ENCODE measurements around the gene SLC7A10.
A peak's percentile ranks its signal among the peaks of the same experiment; 100 is the strongest.

The SLC7A10 gene

DNA sequence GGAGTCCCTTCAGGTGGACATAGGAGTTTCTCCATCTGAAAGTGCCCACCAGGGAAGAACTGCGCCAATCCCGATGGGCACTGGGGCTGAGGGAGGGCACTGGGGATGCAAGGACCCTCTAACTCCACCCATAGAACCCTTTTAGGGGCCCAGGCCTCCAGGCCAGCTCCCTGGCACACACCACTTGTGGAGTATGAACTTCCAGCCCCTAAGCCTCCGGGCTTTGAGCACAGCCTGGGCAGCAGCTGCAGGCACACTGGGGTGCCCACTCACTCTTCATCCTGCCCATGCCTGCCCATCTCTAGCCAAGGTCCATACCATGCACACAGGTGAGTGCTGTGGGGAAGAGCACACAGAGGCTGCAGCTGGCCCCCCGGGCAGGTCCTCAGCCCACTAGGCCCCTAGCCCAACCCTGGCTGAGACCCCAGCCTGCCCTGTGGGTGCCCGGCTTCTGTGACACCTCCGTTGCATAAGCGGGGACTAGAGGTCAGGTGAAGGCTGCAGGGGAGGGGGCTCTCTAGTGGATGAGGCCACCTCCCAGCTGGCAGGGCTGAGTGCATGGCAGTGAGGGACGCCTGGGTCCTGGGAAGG is 14.6 kb upstream of the SLC7A10 start:
- TF ChIP-seq, protein P1, sequence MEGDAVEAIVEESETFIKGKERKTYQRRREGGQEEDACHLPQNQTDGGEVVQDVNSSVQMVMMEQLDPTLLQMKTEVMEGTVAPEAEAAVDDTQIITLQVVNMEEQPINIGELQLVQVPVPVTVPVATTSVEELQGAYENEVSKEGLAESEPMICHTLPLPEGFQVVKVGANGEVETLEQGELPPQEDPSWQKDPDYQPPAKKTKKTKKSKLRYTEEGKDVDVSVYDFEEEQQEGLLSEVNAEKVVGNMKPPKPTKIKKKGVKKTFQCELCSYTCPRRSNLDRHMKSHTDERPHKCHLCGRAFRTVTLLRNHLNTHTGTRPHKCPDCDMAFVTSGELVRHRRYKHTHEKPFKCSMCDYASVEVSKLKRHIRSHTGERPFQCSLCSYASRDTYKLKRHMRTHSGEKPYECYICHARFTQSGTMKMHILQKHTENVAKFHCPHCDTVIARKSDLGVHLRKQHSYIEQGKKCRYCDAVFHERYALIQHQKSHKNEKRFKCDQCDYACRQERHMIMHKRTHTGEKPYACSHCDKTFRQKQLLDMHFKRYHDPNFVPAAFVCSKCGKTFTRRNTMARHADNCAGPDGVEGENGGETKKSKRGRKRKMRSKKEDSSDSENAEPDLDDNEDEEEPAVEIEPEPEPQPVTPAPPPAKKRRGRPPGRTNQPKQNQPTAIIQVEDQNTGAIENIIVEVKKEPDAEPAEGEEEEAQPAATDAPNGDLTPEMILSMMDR (IDR thresholded peaks at IDR 0.05; ENCODE audit: low read depth, low read length, missing control alignments): no peak
- in situ Hi-C loops (cut with HindIII; ENCODE audit: low sequenced_read_pairs): no loop called here
- no peak for DNase-seq (ENCODE audit: low read depth)
- no peak overlapping the region for H3K4me3 ChIP-seq (ENCODE audit: low read depth, low read length)

DNA sequence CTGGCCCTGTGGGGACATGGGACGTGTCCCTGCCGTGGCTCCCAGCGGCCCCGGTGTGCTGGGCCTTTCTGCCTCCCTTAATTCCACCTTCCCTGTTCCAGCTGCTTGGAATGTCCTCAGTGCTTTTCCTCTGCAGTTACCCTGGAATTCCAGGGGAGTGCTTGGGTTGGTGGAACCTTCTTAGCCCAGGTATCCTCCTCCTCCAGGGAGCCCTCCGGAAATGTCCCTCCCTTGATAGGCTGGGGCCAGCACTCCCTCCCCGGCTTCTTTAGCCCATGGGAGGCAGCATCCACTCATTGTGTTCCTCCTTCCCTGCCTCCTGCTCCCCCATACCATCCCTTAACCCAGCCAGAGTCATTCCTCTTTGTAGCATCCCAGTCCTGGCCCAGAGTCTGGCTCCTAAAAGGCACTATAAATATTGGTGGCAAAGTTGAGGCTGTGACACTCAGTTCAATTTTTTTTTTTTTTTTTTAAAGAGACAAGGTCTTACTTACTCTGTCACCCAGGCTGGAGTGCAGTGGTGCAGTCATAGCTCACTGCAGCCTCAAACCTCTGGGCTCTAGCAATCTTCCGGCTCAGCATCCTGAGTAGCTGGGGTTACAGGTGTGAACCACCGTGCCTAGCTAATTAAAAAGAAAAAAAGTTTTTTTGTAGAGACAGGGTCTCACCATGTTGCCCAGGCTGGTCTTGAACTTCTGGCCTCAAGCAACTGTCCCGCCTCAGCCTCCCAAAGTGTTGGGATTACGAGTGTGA is 13.7 kb upstream of the SLC7A10 start:
- no peak for DNase-seq (ENCODE audit: low read depth)
- no peak overlapping the region for H3K4me3 ChIP-seq (ENCODE audit: low read depth, low read length)
- TF ChIP-seq, protein P1 (IDR thresholded peaks at IDR 0.05; ENCODE audit: low read depth, low read length, missing control alignments): no peak
- in situ Hi-C loops (cut with HindIII; ENCODE audit: low sequenced_read_pairs): no loop called here

DNA sequence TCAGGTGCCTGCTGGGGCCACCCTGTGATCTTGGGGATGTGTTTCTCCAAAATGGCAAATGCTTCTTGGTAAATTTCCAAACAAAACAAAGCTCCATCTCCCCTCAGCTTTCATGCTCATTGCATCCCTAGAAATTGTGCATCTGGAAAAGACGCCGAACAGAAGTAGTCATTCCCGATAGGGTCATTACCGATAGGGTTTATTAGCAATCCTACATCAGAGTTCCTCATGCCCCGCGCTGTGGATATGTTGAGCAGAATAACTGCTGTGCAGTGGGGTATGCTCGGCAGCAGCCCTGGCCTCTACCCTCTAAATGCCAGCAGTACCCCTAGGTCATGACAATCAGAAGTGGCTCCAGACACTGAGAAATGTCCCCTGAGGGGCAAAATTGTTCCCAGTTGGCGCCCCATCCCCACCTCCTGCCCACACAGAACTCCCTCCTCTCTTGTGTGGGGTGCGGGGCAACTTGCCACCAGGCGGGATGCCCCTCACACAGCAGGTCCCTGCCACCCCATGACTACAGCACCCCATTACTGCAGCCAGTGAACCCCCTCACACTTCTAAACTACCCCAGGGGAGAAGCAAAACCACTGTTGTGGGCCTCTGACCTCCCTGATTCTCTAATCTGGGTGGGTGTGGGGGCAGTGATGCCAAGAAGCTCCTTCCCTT is 13.0 kb upstream of the SLC7A10 start:
- DNase-seq (ENCODE audit: low read depth): no peak
- TF ChIP-seq, protein P1 (IDR thresholded peaks at IDR 0.05; ENCODE audit: low read depth, low read length, missing control alignments): no peak
- no peak overlapping the region for H3K4me3 ChIP-seq (ENCODE audit: low read depth, low read length)
- in situ Hi-C loops (cut with HindIII; ENCODE audit: low sequenced_read_pairs): no loop called here

DNA sequence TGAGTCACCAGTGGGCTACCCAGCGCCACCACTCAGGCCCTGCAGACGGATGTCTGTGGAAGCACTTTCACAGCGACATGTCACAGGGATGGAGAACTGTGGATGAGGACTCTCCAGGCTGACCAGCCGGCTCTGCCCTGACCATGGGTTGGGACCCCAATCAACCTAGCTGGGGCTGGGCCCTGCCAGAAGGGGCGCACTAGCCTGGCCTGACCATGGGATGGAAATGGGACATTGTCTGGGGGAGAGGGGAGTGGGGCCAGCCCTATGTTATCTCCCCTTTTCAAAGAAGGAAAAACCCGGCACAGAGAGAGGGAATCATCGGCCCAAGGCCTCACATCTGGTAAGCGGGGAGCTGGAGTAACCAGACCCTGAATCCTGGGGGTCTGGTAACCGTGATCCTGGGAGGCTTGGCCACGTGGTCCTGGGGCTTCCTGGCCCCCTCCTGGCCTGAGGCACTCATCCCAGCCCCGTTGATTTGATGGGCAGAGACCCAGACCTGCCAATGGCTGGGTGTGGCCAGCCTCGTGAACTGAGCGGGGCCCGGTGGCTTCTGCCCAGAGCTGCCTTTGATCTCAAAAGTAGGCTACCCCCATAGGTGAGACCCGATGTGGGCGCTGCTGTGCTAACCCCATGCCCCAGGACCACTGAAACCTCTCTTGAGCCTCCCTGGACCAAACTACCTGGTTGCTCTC is 11.2 kb upstream of the SLC7A10 start:
- TF ChIP-seq, protein P1 (IDR thresholded peaks at IDR 0.05; ENCODE audit: low read depth, low read length, missing control alignments): no peak
- H3K4me3 ChIP-seq (ENCODE audit: low read depth, low read length): no peak overlapping the region
- no peak for DNase-seq (ENCODE audit: low read depth)
- in situ Hi-C loops (cut with HindIII; ENCODE audit: low sequenced_read_pairs): no loop called here

DNA sequence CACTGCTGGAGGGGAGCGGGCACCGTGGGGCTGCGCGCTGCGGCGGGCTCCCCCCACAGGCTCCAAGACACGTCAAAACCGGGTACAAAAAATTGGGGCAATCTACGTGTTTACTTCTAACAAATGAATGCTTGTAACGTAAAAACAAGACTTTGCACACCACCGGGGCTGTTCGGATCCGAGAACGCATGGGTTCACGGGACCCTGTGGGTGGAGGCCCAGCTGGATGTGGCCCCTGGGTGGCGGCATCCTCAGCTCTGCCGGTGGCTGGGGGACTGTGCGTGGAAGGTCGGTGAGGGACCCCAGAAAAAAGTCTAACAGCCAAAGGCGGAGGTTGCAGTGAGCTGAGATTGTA is 10.3 kb upstream of the SLC7A10 start:
- no peak for DNase-seq (ENCODE audit: low read depth)
- no peak overlapping the region for H3K4me3 ChIP-seq (ENCODE audit: low read depth, low read length)
- TF ChIP-seq, protein P1 (IDR thresholded peaks at IDR 0.05; ENCODE audit: low read depth, low read length, missing control alignments): no peak
- in situ Hi-C loops (cut with HindIII; ENCODE audit: low sequenced_read_pairs): no loop called here

DNA sequence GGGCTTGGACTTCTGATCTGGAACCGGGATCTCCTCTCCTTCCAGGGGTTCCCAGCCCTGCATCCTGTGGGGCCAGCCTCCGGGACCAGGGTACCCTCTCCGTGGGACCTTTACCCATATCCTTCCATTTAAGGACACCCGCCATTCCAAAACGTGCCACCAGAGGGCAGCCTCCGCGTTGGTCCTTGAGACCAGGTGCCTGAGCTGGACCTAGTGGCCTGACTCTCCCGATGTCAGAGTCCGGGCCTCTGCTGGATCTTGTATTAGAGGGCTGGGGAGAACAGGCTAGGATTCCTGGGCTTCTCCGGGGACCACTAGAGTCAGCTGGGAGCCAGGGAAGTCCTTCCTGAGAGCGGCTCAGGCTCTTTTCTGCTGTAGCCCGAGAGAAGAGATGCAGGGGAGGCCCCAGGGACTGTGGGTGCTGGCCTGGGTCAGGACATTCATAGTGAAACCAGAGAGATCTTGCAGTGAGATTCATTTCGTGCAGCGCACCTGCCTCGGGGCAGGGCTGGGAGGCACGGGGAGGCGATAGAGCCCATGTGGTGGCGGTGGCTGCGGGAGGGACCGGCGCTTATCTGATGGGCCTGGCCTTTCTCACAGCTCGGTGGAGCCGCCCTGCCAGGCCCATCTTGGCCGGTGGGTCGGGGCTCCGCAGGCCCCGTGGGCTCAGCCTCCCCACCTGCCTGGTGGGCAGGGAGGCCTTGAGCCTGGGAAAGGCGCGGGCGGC is 9.8 kb upstream of the SLC7A10 start:
- peak; percentile 41 for DNase-seq (ENCODE audit: low read depth)
- in situ Hi-C loops (cut with HindIII; ENCODE audit: low sequenced_read_pairs): no loop called here
- TF ChIP-seq, protein P1 (IDR thresholded peaks at IDR 0.05; ENCODE audit: low read depth, low read length, missing control alignments): peak; percentile 94
- H3K4me3 ChIP-seq (ENCODE audit: low read depth, low read length): no peak overlapping the region
